HFF-Myc (cell line): ENCODE measurements around the gene COL1A2.

Source experiments
- DNase-seq: peaks from one replicate; pipeline ENCODE4 v3.0.0-alpha.2; 2011; ENCODE audit warnings: low read depth; ENCODE audit errors: extremely low read depth
- H3K4me3 ChIP-seq: replicated peaks from 2 replicates; pipeline ENCODE4 v1.5.1; 2011; ENCODE audit warnings: low read depth, mild to moderate bottlenecking, control low read depth, low read length
- CTCF ChIP-seq: IDR thresholded peaks from 2 replicates; pipeline ENCODE4 v1.5.1; 2012; ENCODE audit warnings: mild to moderate bottlenecking, low read depth, low read length, control low read depth; ENCODE audit errors: missing control alignments

Gene COL1A2

DNA sequence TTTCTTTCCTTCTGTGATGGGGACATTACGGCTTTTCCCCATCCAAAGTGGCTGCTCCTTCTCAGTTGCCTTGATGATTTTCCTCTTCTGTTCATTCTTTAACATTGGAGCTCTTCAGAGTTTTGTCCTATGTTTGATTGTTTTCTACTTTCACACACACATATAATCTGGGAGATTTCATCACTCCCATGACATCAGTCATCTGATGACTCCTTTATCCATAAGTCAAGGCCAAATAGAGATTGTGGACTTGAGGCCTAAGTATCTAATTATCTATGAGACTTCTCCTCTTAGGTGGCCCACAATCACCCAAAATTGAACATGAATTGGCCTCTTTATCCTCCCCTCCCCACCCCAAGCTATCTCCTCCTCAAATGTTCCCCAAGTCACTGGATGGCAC is 5.3 kb upstream of the COL1A2 start:
- no peak for DNase-seq
- no peak for TF ChIP-seq CTCF
- no peak overlapping the region for H3K4me3 ChIP-seq

DNA sequence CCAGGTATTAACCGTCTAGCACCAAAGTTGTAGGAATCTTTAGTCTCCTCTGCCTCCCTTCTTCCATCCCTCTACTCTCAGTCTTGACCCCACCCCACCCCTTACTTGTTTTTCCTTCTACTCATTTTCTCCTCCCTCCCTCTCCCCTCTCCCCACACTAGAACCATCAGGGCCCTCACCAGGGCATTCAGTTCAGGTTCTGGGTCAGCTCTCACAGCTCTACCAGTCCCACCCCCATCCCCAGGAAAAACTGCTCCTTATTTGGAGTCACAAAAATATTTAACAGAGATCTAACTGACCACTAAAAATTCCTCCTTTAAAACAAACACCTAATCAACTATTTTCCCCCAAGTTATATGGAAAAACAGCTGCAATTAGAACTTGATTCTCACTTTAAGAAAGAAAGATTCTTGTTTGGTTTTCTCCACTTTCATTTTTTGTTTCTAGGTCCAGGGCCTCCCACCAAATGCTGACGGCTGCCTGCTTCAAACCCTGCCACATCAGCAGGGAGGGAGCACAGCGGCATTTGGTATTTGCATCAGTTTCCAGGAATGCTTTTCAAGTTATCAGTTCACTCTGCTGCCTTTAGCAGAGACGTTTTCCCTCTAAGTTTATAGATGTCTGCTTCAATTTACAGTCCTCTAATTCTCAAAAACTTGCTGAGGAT is 2.8 kb upstream of the COL1A2 start:
- no peak overlapping the region for H3K4me3 ChIP-seq
- TF ChIP-seq CTCF = no peak
- no peak for DNase-seq

DNA sequence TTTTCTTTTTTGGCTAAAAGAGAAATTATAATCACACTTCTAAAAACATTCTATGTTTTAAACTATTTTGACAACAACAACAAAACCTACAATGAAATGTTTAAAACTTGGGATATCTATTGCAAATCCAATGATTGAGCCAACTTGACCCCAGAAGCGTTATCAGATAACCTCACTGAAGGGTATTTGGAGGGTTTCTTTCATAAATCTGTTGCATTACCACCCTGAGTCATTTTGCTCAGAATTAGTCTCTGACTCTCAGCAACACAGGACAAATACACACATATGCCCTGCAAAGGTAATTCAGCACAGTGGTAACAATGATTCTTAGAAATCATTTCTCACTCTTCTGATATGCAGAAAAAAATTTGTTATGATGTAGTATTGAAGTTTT is 2.3 kb upstream of the COL1A2 start:
- DNase-seq = no peak
- TF ChIP-seq CTCF = no peak
- H3K4me3 ChIP-seq = no peak overlapping the region

DNA sequence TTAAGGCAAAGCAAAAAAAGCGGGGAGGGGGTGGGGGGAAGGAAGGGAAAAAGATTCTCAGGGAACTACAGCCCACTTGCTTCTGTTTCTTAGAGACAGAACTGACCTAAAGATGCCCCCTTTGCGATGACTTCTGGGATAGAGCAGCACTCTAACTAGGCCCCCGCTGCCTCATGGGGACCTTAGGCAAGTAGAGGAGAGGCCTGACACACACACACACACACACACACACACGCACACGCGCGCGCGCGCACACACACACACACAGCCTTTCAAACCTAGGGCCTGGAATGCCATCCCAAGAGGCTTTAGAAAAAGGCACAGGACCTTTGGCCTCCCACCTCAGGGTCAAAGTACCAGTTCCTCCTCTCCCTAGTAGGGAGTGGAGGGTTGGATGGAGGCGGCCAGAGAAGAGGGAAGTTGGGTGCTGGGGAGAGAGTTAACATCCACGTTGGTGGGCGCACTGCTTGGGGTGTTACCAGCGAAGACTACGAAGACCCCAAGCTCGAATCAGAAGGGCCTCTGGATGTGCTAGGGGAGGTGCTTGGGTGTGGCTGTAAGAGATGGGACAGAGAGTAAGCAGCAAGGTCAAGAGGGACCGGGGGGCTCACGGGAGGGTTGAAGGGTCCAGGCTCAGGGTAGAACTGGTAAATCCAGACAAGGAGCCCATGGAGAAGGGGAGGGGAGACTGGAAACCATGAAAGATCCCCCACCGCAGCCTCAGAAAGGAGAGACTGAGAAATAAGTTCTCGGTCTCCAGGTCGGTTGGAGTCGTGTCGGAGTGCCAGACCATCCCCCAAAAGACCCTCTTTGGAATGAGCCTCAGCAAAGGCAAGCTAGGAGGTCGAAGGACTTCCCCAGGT is 1.2 kb upstream of the COL1A2 start:
- no peak for TF ChIP-seq CTCF
- no peak for DNase-seq
- peak overlapping the region; percentile 67 for H3K4me3 ChIP-seq

DNA sequence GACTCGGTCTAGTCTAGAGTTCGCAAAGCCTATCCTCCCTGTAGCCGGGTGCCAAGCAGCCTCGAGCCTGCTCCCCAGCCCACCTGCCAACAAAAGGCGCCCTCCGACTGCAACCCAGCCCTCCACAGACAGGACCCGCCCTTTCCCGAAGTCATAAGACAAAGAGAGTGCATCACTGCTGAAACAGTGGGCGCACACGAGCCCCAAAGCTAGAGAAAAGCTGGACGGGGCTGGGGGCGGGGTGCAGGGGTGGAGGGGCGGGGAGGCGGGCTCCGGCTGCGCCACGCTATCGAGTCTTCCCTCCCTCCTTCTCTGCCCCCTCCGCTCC is 622 bp upstream of the COL1A2 start:
- H3K4me3 ChIP-seq = peak overlapping the region; percentile 67
- TF ChIP-seq CTCF = no peak
- no peak for DNase-seq

- peak; percentile 72 for DNase-seq
- peak overlapping the region; percentile 67 for H3K4me3 ChIP-seq
- TF ChIP-seq CTCF = peak; percentile 69
Measured at GRCh38 chr7:94395141-94396036, 694 bp downstream of the COL1A2 start.
